HG03045 (cell line): ENCODE results near the gene RASSF3.

Experiments used
- ATAC-seq: cut with Tn5 transposase; IDR thresholded peaks from one replicate; pipeline ENCODE4 v1.9.1; 2021; ENCODE audit warnings: mild to moderate bottlenecking, moderate library complexity; ENCODE audit not compliant: unreplicated experiment

Gene RASSF3

DNA sequence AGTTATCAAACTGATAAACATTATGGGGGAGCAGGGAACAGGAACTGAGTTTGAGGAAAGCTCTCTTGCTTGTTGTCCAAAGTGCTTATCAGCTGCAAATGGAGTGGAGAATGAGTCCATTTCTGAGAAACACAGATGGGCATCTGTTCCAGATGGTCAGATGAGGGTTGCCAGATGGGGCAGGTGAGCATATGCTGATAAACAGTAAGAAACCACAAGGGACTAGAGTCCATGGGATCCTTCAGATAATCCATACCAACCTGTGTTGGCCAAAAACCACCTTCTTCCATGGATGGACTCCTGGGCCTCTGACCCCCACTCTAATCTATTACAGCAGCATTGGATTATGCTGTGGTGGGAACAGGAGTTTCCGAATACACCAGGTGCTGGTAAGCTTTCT is 110.6 kb downstream of the RASSF3 start:
- ATAC-seq: no peak

- ATAC-seq: no peak
These were observed 112.5 kb downstream of the RASSF3 start for GRCh38 chr12:64722835-64723234.

GRCh38 chr12:64723630-64724029 is 113.3 kb downstream of the RASSF3 start:
- no peak for ATAC-seq

GRCh38 chr12:64724201-64724745 is 114.0 kb downstream of the RASSF3 start:
- no peak for ATAC-seq

DNA sequence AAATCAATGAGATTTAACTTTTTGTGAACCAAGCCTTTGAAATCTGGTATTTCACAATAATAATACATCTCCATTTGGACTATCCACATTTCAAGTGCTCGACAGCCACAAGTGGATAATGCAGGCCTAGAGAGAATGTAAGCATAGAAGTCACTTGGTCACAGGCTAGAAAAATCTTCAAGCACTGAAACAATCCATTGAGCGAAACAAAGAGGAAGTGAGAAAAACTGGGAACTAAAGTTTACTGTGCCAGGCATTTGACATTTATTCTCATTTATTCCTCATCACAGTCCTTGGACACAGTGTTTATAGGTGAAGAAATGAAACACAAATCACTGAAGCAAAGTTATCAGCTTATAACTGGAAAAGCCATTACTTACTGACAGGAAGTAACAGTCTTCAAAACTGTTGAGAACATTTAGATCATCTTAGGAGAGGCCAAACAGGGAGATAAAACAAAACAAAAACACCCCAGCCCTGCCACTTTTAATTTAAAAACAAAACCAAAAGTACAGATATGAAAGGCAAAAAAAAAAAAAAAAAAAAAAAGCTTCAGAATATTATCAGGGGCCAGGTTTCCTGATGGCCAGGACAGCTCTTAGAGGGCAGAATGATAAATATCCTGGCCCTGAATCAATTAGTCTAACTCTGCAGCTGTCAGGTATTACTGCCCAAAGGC is 119.8 kb downstream of the RASSF3 start:
- no peak for ATAC-seq

DNA sequence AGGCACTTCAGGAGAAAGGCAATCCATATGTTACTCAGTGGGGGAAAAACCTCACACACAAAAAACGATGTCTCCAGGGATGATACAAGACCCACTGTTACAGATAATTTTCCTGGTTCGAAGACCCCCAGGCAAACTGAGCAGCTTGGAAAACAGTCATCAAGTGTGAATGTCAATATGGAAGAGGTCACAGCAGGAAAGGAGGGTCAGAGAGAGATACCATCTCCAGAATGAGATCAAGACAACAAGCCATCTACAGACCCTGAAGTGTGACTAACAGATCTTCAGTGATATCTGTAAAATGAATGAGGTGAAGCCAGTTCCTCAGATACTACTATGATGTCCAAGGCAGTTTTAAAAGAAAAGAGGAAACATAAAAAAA is 120.3 kb downstream of the RASSF3 start:
- ATAC-seq: no peak

GRCh38 chr12:64731683-64732082 is 121.4 kb downstream of the RASSF3 start:
- no peak for ATAC-seq

DNA sequence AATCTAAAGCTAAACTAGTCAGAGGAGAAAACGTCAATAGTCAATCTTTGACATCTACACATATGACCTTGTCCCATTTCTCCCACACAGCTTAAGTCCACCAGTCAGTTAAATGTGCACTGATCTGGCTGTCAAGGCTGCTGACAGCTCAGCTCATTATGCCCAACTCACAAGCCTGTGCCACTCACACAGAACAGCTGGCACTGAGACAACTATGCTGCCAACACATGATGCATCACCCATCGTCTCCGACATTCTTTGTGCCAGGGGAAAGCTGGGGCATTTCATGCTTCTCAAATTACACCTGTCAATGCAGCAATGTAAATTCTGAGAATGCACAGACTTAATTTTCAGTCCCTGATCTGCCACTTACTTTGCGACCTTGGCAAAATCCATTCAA is 123.6 kb downstream of the RASSF3 start:
- ATAC-seq: no peak

DNA sequence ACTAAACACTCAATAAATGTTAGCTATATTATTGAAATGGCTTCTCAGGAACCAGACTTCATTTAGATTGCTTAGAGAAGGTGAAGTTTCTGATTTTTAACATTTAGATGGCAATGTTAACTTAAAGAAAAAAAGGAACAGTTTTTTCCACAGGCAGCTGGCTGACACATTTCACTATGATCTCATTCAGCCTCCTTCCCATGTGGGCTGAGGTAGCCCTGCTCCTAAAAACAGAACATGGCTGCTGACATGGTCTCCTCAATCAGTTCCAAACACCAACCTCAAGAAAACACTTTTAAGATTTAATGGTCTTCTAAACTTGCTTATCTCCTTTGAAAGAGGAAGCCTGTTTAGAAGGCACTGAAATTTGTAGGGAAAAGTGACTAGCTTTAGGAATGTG is 125.1 kb downstream of the RASSF3 start:
- no peak for ATAC-seq

GRCh38 chr12:64736771-64737170 is 126.5 kb downstream of the RASSF3 start:
- no peak for ATAC-seq

DNA sequence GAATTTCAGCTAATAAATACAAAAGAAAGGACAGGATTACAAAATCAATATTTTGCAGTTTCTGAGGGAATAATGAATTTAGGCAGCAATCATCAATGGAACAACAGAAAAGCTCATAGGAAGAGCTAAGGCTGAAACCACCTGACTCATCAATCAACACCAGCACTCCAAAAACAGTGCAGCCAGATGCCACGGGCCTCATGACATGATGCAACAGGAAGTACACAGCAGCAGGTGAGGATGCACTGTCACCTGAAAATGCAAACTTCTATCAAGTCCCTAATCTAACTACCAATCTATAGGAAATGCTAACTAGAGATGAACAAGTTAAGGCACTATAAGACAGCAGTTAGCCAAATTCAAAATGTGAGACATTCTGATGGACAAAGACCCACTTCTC is 127.2 kb downstream of the RASSF3 start:
- ATAC-seq: no peak

GRCh38 chr12:64739778-64740177 is 129.5 kb downstream of the RASSF3 start:
- ATAC-seq: no peak

DNA sequence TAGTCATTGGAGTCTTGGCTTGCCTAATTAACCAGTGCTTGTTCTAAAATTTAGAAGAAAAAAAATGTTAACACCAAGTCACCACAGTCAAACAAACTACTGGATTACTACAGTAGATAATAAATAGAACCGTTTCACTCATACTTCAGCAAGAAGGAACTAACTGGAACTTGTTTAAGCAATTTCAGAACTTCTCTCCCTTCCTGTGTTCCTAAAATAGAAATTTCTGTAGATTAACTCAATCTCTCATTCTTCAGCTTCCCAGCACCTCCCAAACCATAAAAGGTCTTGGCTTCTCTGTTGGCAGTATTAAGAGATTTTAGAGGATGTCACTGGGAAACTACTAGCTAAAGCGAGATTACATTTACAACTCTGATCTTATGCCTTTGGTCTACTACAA is 130.4 kb downstream of the RASSF3 start:
- ATAC-seq: no peak

GRCh38 chr12:64742416-64742815 is 132.1 kb downstream of the RASSF3 start:
- no peak for ATAC-seq

- ATAC-seq: no peak
These were observed 132.9 kb downstream of the RASSF3 start for GRCh38 chr12:64743206-64743605.

GRCh38 chr12:64744422-64745258 is 134.3 kb downstream of the RASSF3 start:
- no peak for ATAC-seq

DNA sequence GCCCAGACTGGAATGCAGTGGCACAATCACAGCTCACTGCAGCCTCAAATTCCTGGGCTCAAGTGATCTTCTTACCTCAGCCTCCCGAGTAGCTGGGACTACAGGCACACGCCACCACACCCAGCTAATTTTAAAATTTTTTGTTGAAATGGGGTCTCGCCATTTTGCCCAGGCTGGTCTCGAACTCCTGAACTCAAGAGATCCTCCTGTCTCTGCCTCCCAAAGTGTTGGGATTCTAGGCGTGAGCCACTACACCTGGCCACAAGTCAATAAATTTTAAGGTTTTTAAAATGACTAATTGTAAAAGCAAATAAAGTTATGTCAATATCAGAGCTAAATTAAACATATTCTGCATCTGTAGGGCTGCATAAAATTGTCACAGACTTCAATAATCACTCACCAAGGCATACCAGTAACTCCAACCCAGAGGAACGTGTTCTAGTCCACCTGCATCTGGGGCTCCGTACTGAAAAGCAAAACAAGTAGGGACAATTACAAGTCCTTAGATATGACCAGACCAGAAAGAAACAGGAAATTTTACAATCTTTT is 135.0 kb downstream of the RASSF3 start:
- no peak for ATAC-seq

- no peak for ATAC-seq
These were observed 135.7 kb downstream of the RASSF3 start for GRCh38 chr12:64745980-64746379.

GRCh38 chr12:64746663-64747062 is 136.4 kb downstream of the RASSF3 start:
- ATAC-seq: no peak
